ENCODE results near the gene PPP1R9A.

PPP1R9A gene

DNA sequence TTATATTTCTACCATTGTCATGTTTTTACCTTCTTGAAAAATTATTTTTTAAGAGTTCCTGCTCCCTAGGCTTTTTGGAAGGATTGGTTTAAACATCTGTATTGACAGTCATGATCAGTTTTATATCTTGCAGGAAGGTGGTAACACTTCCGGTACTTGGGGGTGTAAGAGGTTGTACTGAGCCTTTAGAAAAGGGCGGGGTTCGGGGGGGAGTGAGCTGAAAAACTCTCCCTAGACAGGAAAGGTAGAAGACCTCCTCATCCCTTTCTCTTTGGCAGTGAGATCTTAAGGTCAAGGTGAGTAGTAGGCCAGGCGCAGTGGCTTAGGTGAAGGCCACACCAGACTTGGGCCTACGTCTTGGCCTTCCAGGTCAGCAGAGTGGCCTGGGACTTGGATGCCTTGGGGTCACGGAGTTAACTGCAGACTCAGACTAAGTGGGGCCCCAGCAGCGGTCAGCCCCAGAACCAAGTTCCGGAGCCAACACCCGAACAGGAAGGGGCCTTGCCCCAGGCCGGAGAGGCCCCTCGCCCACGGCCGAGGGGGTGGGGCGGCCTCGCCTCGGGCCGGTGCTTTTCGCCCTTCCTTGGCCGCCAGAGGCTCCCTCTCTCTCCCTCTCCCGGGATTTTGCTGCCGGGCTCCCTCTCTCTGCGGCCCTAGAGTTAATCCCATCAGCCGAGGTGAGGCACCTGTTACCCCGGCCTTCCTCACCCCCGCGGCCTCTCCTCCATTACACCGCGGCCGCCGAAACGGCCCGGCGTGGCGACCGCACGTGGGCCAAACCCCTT, at the start of gene PPP1R9A:
TSS of gene PPP1R9A (plus strand) at position 569 of the 785 bp plus-strand sequence. CDS start 2,520 bp downstream, outside the sequence.
- no peak for DNase-seq

DNA sequence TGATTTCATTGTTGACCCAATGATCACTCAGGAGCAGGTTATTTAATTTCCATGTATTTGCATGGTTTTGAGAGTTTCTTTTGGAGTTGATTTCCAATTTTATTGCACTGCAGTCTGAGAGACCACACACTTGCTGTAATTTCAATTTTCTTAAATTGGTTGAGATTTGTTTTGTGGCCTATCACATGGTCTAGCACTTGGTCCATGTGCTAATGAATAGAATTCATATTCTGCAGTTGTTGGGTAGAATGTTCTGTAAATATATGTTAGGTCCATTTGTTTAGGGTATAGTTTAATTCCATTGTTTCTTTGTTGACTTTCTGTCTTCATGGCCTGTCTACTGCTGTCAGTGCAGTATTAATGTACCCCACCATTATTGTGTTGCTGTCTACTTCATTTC, 36.3 kb upstream of the PPP1R9A start:
- no peak for DNase-seq

DNA sequence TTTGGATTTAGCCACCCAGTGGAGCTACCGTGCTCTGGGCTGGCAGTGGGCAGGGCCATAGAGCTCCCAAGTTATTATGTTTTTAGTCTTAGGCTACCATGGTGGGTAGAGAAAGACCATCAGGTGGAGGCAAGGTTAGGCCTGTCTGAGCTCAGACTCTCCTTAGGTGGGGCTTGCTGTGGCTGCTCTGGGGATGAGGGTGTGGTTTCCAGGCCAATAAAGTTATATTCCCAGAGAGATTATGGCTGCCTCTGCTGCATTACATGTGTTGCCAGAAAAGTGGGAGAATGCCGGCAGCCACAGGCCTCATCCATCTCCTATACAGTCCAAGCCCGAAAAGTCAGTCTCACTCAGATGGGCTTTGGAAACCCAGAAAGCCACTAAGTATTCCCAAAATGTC, 34.2 kb upstream of the PPP1R9A start:
- no peak for DNase-seq

DNA sequence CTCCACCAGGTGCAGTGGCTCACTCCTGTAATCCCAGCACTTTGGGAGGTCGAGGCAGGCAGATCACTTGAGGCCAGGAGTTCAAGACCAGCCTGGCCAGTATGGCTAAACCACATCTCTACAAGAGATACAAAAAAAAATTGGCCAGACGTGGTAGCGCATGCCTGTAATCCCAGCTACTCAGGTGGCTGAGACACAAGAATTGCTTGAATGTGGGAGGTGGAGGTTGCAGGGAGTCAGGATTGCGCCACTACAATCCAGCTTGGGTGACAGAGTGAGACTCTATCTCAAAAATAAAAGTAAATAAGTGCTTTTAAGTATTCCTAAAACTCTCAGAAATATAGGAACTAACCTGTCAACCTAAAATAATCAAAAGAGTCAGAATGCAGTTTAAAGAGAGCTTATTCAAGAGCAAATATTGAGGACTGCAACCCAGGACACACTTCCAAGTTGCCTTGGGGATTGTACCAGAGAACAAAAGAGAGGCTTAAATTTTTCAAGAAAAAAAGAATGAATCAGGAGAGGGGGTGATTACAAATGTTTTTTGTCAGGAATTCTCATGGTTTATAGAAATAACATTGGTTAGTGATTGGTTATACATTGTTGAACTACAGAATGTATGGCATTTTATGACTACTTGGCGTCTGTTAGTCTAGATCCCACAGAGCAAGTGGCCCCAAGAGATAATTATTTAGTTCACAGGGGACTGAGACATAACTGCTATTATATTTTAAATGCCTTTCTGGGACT, 33.2 kb upstream of the PPP1R9A start:
- DNase-seq, result no peak

DNA sequence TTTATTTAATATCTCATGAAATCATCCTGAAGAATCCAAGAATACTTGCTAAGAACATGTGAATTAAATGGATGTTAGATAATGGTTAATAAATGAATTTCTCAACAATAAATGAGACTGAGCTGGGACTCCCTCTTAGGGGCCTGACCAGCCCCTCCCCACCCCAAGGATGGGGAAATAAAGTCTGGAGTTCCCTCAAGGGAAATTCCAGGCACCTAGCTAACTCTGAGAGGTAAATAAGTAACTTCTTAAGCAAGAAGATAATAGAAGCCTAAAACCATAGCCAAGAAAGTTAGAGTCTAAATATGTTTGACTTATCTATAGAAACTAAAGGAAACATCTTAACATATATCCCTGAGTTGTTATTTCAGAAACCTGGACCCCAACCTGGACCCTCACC, 32.2 kb upstream of the PPP1R9A start:
- DNase-seq, result no peak

DNA sequence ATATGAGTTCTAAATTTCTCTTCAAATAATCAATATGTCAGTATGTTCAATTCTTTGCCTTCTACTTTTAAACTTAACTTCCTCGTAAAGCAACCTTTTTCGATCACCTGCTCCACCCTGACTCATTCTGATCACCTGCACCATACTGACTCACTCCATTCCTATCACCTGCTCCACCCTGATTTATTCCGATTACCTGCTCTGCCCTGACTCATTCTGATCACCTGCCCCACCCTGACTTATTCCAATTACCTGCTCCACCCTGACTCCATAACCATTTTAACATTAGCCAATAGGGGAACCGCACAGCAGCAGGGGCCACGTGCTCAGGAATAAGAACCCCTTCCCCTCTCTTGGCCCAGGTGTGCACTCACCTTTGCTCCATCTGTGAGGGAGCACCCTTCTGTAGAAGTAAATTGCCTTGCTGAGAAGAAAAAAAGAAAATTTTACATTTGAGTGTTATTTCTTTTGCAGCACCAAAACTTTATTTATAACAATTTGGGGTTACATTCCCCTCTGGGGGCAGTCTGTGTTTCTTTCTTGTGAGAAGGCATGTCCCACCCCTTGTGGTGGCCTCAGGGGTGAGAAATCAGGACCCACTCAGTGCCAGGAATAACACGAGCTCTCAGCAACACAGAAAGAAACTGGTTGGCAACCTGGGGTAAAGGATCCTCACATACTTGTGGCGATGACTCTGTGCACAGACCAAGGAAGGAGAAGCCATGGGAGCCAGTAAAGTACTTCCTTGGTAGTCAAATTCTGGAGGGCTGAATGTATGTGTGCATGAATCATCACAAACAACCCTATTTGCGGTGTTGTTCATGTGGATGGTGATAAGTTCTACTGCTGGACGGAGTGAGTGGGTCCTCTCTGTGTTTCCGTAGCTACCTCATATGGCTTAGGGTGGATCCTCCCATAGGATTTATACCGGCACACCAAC, 29.4 kb upstream of the PPP1R9A start:
- DNase-seq, result no peak

DNA sequence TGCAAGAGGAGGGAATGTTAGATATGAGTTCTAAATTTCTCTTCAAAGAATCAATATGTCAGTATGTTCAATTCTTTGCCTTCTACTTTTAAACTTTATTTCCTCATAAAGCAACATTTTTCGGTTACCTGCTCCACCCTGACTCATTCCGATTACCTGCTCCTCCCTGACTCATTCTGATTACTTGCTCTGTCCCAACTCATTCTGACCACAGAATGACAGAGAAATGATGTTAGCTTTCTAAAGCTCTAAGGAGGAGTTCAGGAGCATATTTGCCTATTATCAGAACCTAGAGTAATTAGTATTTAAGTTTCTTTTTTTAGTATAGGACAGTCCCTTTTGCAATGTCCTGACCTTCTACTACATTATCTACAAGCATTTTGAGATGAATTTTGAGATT, 24.5 kb upstream of the PPP1R9A start:
- DNase-seq, result no peak

DNA sequence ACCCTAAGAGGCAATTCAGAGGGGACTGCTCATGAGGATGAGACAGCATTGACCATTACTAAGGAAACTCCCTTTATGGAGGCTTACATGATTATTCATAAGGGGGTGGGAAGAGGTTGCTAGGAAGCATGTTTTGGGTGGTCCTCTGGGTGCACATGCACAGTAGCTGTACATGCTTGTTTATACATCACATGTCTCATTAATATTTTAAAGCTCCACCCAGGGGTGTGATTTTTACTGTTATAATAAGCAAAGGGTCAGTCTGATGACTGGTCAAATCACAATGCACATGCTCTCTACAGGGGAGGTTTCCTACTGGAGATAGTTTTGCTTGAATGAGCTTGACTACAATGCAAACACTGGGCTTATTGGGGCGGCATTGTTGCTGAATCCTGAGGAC, 23.8 kb upstream of the PPP1R9A start:
- DNase-seq, result no peak

DNA sequence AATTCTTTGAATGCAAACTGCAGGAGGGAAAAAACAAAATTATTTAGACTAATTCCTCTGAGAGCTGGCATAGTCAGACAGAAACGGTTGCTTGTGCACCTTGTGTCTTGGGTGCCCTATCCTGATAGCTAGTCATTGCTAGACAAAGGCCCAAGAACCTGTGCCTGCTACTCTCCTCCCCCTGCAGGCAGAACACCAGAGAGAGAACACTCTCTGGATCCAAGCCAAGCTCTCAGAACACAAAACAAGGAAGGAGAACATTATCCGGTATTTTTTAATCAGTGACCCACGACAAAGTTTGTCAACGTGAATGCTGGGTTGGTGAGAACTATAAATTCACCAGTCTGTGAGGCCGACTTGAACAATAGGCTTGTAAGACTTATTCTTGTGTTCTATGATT, 18.8 kb upstream of the PPP1R9A start:
- DNase-seq, result no peak

DNA sequence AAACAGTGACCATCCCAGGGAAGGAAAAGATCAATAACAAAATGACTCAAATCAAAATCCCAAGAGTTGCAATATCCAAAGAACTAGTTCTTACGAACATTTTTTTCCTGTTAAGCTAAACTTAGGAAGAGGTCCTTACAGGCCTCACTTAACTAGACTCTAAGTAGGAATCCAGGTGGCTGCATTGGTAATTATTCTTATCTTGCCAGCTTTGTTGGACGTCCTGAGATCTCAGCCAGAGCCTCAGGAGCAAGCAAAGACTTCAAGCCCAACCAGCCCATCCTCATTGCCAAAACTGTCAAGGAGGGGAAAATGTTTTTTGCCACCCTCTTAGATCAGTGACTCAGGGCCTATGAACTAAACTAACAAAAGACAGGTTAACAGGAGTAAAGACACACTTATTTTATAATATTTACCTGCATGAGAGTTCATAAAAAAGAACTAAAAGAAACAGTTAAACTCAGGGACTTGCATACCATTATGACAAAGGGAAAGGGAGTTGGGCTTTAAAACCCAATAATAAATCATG, 18.3 kb upstream of the PPP1R9A start:
- DNase-seq, result no peak

DNA sequence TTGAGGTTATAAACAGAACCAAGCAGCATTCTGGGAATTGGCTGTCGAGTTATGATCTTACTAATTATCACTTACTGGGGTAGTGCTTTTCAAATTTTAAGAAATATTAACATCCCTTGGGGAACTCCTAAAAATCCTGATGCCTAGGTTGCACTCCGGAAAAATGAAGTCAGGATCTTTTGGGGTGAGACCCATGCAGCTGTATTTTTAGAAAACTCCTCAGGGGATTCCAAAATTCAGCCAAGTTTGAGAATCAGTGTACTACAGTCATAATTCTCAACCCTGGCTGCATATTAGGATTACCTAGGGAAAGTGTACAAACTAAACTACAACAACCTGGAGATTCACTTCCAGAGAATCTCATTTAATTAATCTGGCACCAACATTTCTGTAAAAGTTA, 17.2 kb upstream of the PPP1R9A start:
- no peak for DNase-seq

DNA sequence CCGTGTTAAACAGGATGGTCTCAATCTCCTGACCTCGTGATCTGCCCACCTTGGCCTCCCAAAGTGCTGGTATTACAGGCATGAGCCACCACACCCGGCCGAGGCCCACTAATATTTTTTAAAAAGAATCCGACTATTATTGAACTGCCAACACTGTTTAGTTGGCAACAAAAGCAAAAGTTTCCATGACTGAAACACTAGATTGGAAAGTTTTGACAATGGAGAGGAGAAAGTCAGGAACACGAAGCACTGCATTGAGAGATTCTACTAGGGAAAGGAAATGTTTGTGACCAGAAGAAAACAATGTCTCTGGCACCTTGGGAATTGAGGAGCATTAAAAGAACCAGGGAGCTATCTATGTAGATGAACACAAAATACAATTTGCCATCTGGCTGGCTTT, 13.7 kb upstream of the PPP1R9A start:
- no peak for DNase-seq

DNA sequence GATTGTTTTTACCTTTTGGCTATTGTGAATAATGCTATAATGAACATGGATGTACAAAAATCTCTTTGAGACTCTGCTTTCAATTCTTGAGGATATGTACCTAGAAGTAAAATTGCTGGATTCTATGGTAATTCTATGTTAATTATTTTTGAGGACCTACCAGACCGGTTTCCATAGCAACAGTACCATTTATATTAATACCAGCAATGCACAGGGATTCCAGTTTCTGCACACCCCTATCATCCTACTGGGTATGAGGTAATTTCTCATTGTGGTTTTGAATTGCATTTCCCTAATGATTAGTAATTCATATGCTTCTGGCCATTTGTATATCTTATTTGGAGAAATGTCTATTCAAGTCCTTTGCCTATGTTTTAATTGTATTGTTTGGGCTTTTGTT, 9.9 kb upstream of the PPP1R9A start:
- no peak for DNase-seq

DNA sequence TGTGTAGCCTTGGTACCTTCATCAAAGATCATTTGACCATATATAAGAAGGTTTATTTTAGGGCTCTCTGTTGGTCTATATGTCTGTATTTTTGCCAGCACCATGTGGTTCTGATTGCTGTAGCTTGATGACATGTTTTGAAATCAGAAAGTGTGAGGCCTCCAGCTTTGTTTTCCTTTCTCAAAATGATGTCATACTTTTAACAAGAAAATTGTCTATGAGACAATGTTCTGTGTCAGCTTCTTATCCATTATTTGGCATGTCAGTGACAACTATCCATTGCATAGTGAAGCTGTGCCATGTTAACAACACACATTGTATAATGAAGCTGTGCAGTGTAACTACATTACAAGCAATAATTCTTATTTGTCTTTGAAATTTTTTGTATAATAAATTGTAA, 9.1 kb upstream of the PPP1R9A start:
- DNase-seq, result no peak

DNA sequence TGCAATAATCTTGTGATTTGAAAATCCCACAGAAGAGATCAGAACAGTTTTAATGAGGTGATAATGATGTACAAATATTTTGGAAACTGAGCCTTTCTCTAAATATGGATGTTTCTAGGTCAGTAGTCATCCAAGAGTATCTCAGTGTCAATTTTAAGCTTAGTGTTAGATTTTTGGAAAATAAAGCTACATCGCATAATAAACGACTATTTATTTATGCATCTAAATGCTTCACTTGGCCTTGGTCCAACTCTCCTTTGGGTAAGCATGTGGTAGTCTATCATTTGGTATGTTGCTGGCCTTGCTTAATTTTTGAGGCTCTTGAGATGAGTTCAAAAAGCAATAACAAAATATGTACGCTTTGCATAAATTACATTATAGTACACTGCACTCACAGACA, 5.4 kb upstream of the PPP1R9A start:
- no peak for DNase-seq

DNA sequence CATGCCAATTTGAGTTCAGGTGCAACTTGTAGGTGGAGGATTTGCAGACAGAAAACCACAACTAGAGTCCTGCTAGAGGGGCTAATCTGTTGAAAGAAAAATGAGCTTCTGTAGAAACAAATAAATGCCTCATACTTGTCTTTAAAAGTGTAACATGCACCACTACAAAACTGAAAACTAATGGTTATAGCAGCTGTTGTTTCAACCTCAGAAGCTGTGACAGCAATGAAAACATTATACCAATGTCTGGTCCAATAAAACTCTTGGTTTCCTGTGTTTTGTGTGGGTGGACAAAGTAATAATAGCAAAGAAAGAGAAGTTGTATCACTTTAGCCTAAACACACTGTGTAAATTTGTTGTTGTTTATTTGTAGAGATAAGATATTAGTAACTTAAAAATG, 3.4 kb upstream of the PPP1R9A start:
- no peak for DNase-seq

DNA sequence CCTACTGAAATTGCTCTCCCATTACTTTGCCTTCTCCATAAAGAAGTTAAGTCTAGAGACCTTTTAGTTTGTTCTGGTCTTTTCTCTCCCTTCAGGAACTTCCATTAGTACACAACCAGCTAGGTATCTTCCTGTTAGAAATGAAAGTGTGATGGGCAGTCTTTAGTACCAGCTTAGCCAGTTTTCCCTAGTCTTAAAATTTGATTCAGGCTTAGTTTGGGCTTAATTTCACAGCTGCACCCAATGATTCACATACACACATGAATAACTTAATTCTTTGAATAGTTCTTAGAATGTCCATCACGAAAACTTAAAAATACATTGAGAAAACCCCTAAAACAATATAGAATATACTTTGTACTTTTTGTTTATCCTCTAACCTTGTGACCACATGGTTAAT, 2.4 kb upstream of the PPP1R9A start:
- no peak for DNase-seq

DNA sequence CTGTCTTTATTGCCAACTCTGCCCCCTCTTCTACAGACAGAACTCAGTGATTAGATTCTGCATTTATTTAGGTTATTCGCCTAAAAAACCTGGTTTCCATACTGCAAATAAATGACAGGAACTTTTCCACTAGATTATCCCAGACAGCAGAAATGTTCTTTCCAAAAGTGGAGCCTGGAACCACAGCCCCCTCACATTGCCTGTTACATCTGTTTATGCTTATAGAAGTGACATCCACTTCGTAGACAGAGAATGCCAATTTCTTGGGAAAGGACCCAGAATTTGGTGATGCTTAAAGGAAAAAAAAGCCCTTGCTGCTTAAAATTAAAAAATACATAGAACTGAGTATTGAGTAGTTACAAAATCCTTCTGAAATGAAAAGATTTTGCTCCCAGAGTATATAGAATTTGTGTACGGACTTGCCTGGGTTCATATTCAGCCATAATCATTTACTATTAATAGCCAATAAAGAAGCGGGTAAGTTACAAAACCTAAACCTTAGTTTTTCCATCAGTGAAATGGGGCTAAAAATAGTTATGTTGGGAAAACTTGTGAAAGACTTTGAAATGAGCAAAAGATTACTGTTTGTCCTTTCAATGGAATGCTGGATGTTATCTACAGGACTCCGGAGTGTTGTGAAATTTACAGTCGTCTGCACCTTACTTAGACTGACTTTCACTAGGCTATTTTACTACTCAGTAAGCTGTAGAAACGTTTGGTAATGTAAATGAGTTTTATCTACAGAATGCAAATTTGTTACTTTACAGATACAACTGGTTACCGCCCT, 1.1 kb upstream of the PPP1R9A start:
- DNase-seq, result no peak

DNA sequence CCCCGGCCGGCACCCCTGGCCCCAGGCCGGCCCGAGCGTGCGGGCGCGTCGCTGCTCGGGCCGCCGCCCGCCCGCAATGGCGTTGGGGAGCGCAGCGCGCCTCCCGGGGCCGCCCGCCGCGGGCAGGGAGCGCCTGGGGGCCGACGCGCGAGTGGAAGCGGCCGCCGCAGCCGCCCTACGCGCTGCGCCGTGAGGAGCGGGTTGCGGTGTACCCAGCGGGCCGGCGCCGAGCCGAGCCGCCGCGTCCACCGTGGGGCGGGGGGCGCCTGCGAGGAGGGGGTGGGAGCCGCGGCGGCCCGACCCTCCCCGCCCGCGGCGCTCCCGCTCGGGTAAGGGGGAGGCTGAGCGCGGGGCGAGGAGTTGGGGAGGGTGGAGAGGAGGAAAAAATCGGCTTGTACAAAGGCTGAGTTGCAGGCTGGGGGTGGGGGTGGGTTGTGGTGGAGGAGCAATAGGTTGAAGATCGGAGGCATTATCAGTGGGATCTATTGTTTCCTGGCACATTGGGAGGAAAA, 473 bp downstream of the PPP1R9A start:
- no peak for DNase-seq

DNA sequence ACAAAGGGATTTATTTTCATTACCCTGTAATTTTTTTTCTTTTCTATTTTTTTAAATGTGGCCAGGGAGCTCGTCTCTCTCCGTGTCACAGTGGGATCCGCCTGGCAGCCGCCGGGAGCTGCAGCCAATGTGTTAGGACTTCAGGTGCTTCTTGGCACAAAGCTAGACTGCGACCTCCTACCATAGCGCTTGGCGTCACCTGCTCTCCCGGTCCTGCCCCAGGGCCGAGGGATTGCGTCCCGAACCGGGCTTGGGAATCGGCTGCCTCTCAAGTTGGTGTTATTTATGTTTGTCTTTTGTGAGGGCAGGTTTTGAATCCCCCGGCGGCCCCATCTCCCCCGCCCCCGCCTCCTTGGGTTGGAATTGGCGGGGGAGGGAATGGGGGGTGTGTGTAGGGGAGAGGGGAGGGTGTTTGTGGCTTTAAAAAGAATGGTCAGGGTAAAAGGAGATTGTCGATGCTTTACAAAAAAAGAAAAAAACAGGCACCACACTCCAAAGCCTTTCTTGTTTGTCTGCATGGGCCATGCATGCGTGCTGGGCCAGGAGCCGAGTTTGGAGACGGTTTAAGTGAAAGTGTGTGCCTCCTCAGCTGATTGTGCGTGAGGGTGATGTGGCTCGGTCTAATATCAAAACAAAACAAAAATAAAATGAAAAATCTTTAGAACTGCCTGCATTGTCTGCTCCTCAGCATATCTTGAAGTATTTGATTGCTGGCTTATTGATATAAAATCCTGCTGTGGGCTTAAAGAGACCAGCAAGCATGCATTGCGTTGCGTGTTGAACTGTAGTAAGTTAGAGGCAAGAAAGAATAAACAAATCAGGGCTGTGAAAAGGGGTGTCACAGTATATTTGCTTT, 1.2 kb downstream of the PPP1R9A start:
- DNase-seq, result peak; percentile 41

DNA sequence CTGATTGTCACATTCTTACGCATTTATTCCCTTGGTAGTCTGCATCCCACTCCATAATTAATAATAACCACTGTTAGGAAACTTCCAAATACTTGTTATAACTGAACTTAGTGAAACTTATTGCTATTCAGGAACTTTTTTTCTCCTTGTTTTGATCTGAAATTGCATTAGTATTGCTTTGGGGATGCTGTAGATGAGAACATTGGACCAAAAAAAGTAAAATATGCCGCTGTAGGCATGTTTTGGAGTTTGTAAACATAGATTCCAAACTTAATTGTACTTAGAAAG, 1.7 kb downstream of the PPP1R9A start:
- DNase-seq, result no peak
